Stimulated activated CD4-positive, alpha-beta T cell treated with anti-CD3 and anti-CD28 coated beads, Interleukin-4, amount 100 ng/mL, for 24 hours (primary cell): Measurements from ENCODE around the gene HBEGF.
"Not testable (repeated sequence)": the region's sequence is repeated elsewhere in the genome, so short reads cannot be mapped to it uniquely, and the experiment has no call there.

Experiments used
- DNase-seq: peaks from one replicate; pipeline ENCODE4 v3.0.0-alpha.2; 2020

The HBEGF gene

DNA sequence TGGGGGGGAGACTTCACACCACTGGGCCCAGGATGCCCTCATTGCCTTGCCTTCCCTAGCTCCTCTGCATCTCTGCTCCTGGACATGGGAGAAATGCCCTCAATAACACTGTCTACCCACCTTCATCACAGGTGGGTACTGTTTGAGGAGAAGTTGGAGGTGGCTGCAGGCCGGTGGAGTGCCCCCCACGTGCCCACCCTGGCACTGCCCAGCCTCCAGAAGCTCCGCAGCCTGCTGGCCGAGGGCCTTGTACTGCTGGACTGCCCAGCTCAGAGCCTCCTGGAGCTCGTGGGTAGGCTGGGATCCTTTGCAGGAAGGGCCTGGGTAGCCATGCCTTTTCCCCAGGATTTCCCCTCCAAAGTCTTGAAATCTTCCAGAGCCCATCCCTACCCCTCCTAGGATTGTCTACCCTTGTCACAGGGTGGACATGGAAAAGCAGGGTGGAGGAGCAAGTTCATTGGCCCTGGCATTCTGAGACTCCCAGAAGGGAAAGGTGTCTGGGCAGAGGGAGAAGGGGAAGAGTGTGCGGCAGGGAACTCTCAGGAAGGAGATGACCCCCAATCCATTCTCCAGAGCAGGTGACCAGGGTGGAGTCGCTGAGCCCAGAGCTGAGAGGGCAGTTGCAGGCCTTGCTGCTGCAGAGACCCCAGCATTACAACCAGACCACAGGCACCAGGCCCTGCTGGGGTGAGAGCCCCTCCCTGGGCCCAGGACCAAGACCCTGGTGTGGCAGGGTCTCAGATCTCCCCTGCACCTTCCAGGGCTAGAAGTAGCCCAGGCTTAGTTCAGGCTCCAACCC is 14.5 kb upstream of the HBEGF start:
- no peak for DNase-seq

DNA sequence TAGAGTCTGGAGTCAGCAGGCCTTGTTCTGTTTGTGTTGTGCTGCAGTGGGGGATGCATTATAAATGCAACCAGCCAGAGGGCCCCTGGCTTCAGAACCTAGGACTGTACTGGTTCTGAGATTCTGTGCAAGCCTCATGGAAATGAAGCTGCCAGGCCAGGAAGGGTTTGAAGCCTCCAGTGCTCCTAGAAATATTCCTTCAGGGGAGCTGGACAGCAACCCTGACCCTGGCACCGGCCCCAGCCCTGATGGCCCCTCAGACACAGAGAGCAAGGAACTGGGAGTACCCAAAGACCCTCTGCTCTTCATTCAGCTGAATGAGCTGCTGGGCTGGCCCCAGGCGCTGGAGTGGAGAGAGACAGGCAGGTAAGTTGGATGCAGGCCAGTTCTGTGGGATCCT is 13.7 kb upstream of the HBEGF start, which contains the start of gene SLC4A9:
Gene SLC4A9 (plus strand): TSS at position 94 of the 400 bp plus-strand sequence. CDS start 43 bp downstream, at position 137.
- no peak for DNase-seq

DNA sequence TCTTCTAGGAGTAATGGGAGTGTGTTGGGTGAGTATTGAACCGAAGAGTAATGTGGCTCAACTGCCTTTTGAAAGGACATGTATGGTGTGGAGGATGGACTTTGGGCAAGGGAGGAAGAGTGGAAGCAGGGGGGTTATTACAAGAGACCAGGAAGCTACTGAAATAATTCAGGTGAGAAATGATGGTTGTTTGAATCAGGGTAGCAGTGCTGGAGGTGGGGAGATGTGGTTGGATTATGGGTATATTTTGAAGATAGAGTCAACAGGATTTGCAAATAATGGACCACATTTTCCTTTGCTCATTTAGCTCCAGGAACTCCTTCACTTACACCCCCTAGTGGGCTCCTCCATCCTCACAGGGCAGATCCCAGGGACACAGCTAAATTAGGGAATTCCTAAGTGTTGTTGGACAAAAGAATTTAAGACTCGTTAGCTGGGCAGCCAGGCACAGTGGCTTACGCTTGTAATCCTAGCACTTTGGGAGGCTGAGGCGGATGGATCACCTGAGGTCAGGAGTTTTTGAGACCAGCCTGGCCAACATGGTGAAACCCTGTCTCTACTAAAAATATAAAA is 12.4 kb upstream of the HBEGF start:
- DNase-seq, result no peak

DNA sequence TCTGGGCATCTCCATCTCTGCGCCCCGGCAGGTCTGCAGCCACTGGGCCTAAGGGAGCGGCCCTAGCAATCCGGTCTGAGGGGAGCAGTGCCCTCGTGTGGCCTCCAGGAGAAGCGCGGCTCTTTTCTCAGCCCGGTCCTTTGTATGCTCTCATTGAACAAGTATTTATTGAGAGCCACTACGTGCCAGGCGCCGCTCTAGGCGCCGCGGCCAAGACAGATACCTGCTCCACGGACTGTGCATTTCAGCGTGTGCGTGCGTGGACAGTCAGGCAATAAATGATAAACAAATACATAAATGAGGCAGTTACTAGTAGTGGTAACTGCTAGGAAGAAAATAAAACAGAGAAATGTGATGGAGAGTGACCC is 11.3 kb upstream of the HBEGF start:
- peak; percentile 77 for DNase-seq

DNA sequence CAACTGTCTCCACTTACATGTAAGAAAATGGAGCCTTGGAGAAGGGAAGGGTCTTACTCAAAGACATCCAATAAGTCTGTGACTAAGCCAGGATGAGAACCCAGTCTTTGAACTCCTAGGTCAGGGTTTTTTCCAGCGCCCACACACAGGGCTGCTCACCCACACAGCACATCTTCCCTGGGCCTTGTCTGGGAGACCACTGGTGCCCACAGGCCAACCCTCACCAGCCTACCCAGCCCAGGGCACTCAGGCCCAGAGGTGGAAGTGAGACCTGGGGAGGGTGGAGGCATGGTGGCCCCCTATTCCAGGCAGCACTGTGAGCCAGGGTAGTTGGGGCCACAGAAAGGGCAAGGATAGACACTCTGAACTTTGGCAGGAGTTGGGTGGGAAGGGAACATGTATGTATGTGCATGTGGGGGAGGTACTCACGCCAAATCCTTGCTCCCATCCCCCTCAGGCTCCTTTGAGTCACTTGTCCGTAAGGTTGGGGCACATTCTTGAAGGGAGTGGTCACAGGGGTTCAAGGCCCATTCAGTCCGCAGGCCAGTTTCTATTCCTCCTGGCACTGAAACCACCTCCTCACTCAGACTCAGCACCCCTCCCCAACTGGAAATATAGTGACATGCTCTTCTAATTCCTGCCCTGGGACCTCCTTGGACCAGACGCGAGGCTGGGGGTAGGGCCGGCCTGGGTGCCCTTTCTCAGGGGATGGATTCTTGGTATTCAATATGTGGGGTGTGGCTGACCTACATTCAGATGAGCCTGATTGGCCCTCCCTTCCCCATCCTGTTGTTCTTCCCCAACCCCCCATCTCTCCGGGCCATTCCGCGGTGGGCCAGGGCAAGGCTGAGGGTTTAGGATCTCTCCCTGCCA is 10.7 kb upstream of the HBEGF start:
- no peak for DNase-seq

DNA sequence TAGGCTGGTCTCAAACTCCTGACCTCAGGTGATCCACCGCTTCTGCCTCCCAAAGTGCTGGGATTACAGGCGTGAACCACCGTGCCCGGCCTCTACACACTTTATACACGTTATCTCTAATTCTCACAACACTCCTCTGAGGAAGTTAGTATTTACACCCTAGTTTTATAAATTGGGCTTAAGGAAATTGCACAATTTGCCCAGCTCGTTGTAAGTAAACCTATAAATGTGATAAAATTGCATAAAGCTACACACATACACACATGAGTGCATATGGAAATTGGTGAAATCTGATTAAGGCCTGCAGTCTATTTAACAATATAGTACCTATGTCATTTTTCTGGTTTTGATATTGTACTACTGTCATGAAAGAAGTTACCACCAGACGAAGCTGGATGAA is 9.1 kb upstream of the HBEGF start:
- no peak for DNase-seq

DNA sequence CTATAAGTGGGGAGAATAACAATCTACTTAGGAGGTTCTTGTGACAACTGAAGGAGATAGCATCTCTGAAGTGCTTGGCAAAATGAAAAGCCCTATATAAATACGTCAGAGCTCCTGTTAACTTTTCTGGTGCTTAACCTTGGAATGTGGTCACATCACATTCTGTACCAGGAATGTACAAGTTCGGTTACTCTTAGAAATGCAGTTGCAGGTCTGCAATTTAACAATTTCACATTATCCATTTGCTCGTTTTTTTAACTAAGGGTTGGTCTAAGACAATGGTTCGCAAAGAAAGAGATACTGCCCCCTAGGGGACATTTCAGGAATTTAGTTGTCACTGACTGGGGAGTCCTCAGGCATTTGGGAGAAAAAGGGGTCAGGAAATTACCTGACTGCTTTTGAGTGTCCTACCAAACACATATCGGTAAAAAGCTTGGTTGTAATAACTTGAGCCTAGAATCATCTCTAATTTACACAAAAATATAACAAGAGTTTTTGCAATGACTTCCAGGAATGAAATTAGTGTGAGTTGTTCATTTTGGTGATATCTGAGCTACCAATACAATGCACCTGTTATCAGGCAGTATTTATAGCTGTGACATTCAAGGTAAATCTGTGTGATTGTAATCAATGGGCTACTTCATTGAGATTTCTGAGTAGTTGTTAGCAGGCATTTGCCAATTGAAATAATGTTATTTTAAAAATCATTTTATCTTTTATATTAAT is 5.4 kb upstream of the HBEGF start:
- peak; percentile 80 for DNase-seq

- no peak for DNase-seq
These were observed 2.8 kb upstream of the HBEGF start for GRCh38 chr5:140349244-140349643.

- DNase-seq, result no peak
These were observed 1.7 kb upstream of the HBEGF start for GRCh38 chr5:140348104-140348503.

DNA sequence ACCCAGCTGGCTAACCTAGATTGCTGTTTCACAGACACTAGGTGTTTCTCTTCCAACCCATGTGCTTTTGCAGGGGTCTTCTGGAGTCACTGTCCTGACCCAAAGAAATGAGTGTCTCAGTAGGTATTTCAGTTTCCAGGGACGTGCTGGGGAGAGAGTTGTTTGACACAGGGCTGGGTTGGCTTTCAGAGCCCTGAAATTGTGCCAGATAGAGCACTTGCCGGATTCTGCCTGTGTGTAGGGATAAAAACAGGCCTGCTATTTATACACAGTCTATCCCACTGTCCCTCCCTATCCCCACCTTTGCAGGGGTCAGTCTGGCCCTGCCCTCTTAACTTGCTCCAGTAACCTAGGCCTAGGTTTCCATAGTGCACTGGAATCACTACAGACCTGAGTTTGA is 957 bp upstream of the HBEGF start:
- DNase-seq, result no peak

DNA sequence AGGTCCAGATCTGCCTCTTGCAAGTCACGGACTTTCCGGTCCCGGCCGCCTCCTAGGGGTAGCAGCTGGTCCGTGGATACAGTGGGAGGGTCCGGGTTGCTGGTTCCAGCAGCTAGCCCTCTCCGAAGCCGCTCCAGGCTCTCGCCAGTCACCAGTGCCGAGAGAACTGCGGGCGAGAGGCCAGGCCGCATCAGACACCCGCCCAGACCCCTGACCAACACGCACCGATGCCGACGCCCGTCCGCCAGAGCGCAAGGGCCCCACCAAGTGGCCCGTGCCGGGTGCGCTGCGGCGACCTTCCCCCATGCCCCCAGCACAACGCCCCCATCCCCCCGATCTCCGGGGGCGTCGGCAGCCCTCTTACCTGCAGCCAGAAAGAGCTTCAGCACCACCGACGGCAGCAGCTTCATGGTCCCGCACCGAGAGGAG is 470 bp downstream of the HBEGF start:
- no peak for DNase-seq

- peak; percentile 24 for DNase-seq
These were observed 1.6 kb downstream of the HBEGF start for GRCh38 chr5:140344683-140345423.

- DNase-seq, result not testable (repeated sequence)
These were observed 2.6 kb downstream of the HBEGF start for GRCh38 chr5:140343849-140344248.

GRCh38 chr5:140342896-140343295 is 3.5 kb downstream of the HBEGF start:
- DNase-seq, result no peak

DNA sequence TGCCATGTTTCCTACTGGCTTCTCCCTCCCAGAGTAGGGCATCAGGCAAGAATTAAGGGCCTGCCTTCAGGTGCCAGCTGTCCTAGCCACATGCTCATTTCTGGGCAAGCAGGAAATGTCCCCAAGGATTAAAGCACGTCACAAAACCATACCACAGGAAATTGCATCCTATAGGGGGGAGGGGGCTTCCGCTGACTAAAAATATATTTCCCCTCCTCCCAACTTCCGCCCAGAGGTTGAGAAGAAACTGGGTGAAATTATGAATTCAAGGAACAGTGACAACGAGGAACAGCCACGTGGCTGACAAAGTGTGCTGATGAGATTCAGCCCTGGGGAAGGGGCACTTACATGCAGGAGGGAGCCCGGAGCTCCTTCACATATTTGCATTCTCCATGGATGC is 4.1 kb downstream of the HBEGF start:
- DNase-seq, result peak; percentile 22

DNA sequence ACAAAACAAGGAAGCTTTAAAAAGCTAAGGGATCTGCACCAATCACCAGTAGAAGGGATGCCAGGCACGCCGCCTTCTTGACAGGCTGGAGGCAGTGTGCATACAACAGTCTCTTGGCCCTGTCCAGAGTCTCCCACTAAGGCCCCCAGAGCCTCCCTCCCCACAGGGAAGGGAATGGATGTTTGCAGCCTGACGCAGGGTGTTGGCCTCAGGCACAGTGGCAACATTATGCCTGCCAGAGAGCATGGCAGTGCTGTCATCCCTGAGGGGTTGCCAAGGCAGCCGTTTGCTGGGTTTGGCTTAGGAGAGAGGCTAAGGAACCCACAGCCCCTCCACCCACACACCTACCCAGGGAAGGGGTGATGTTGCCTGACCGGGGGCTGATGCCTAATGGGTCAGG is 4.8 kb downstream of the HBEGF start:
- DNase-seq, result no peak

DNA sequence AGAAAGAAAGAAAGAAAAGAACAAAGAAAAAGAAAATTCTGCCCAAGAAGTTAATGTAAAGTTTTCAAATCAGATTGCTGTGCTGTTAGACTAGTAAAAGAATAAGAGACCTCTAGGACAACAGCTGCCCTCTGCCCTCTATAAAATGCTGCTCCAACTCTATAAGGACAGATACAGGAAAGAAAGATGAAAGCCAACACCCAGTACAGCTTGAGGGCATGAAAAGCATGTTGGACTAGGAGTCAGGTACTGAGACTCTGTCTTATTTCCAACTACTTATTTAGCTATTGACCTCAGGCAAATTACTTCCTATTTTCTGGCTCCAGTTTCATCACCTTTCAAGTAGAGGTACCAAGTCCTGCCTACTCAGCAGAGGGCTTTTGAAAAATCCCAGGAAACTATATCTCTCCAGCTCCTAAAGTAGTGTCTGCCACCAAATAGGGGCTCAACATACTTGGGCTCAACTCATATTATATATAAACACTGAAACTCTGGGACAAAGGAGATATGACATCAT is 5.7 kb downstream of the HBEGF start:
- DNase-seq, result no peak

DNA sequence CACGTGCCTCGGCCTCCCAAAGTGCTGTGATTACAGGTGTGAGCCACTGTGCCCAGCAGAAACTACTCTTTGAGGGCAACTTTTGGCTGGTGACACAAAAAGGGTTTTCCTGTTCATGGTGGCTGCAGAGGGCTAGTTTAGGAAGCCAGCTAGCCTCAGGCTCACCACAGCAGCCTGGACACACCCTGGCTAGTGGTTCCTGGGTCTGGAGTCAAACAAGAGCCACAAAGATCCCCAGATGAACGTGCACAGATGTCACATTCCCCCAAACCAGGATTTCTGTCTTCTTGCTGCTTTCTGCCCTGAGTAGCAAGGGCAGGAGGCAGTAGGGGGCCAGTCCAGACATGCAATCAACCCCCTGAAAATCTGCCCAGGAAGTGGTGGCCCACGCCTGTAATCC is 6.8 kb downstream of the HBEGF start:
- DNase-seq, result no peak

GRCh38 chr5:140338908-140339307 is 7.5 kb downstream of the HBEGF start:
- DNase-seq, result no peak

DNA sequence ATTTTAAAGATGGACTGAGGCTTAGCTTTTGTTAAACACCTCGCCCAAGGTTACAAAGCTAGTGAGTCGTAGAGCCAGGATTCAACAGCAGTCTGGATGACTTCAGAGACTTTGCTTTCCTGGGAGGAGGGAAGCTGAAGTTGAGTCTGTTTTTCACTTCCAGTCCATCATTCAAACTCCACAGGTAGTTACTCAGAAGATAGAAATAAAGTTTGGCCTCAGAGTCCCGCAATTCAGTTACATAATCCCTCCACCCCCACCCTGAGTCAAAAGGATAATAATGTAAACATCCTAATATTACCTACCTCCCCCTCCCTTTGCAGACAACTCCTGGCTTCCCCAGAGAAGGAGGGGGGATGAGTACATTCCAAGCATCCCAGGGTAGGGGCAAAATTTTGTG is 8.1 kb downstream of the HBEGF start:
- no peak for DNase-seq

- DNase-seq, result no peak
These were observed 8.5 kb downstream of the HBEGF start for GRCh38 chr5:140337880-140338279.

- no peak for DNase-seq
These were observed 10.0 kb downstream of the HBEGF start for GRCh38 chr5:140336388-140336787.
